Measurements from ENCODE around the gene UNC5C. TPM values are rescaled to one million over a fixed set of nuclear protein-coding genes. Genes with fewer than 3 reads are reported as not detected.

UNC5C gene
- polyA plus RNA-seq, 1 donor from 2014 or later, result not detected

DNA sequence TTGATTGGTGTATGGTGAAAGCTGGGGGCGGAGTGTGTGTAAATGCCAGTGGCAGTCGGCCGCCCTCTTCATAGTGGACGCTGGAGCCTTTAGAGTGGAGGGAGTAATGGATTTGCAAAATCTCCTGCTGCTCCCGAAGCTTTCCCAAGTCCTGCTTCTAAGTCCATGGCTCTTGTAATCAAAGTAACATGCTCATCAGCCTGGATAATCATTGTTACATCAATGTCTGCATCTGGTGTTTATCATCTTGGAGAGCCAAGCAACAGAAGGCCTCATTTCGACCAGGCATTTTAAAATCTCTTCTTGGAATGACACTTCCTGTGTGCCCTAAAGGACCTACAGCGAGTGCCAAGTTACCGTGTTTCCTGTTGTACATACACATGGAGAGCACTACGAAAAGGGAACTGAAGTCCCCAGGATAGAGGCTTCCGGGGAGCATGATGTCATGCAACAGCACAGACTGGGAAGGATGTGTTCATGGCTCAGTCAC is 32.2 kb downstream of the UNC5C start:
- Mint-ChIP-seq H3K4me3 (no peak overlapping the region), H3K27ac (no peak overlapping the region), H3K4me1 (no peaks in the 10 kb centered on the region), H3K36me3 (no peaks in the 10 kb centered on the region), H3K9me3 (peaks cover 0 to 2% (median 1%) of the 10 kb centered on the region in 3 donors), H3K27me3 (no peaks in the 10 kb centered on the region)

DNA sequence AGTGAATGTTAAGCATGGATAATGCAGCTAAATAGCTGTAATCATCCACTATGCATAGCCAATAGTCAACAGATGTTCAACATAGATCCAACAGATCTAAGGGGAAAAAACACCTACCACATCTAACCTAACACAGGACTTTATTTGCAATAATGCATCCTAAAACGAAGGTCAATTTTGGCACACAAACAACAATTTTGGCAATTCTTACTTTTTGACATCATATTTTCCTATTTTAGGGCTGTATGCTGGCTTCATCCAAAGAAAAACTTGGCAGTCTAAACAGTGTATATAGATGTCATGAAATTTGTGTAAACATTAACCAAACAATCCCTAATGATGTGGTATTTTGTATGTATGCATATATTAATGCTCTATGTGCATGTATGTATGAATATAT is 33.2 kb downstream of the UNC5C start:
- no peak overlapping the region for H3K4me3 Mint-ChIP-seq
- H3K27me3 Mint-ChIP-seq, result no peaks in the 10 kb centered on the region
- no peaks in the 10 kb centered on the region for H3K4me1 Mint-ChIP-seq
- H3K9me3 Mint-ChIP-seq, result peaks cover 0 to 2% (median 0%) of the 10 kb centered on the region in 3 donors
- no peak overlapping the region for H3K27ac Mint-ChIP-seq
- H3K36me3 Mint-ChIP-seq, result no peaks in the 10 kb centered on the region

DNA sequence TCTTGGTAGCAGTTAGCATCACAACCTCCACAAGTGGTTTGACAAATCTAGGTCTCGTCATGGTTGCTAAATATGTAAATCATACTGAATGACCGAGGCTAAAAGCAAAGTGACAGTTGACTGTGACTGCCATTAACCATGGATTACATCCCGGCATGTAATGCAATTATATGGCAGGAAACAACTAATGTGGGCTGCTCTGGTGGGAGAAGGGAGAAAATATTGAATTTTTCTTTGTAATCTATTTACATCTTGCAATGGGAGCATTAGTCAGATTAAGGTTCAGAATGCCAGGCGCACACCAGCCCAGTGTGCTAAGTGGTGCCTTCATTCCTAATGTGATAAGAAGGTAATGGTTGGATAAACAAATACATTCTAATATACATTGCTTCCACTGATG is 35.8 kb downstream of the UNC5C start:
- Mint-ChIP-seq H3K36me3 (no peaks in the 10 kb centered on the region), H3K4me1 (no peaks in the 10 kb centered on the region), H3K4me3 (no peak overlapping the region), H3K27ac (no peak overlapping the region), H3K27me3 (no peaks in the 10 kb centered on the region), H3K9me3 (no peaks in the 10 kb centered on the region)

DNA sequence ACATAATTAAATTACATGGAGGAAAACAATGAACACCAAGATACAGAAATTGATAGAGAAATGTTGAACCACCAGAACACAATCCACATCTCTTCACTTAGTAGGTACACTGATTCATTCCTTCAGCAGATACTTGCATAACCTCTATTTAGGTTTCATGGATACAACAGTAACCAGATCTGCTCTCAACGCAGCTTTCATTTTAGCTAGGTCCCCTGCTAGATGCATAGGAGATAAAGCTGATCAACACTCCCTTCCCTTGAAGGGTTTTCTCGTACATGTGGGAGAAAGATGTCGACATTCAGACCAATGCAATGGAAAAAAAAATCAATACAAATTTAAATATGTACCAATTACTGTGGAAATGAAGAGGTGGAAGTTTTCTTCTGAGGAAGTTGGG is 37.3 kb downstream of the UNC5C start:
- H3K9me3 Mint-ChIP-seq, result no peaks in the 10 kb centered on the region
- H3K27ac Mint-ChIP-seq, result no peak overlapping the region
- no peak overlapping the region for H3K4me3 Mint-ChIP-seq
- H3K36me3 Mint-ChIP-seq, result no peaks in the 10 kb centered on the region
- H3K27me3 Mint-ChIP-seq, result no peaks in the 10 kb centered on the region
- H3K4me1 Mint-ChIP-seq, result no peaks in the 10 kb centered on the region

DNA sequence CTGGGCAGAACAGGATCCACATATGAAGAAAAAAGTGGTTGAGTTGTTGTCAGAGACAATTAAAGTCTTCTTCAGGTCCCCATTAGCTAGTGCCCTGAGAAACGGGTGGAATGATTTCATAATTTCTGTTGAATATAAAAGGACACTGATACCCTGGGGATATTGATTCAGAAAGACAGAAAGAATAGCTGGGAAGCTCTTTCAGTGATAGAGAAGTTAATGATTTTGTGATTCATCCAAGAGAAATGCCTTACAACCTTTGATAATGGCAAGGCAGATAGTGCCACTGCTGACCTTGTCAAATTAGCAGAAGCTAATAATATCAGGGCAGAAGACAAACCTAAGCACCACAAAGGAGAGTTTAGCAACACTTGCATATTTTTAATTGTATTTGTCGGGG is 37.9 kb downstream of the UNC5C start:
- Mint-ChIP-seq H3K9me3 (no peaks in the 10 kb centered on the region), H3K27me3 (no peaks in the 10 kb centered on the region), H3K4me1 (no peaks in the 10 kb centered on the region), H3K36me3 (no peaks in the 10 kb centered on the region), H3K27ac (no peak overlapping the region), H3K4me3 (no peak overlapping the region)

DNA sequence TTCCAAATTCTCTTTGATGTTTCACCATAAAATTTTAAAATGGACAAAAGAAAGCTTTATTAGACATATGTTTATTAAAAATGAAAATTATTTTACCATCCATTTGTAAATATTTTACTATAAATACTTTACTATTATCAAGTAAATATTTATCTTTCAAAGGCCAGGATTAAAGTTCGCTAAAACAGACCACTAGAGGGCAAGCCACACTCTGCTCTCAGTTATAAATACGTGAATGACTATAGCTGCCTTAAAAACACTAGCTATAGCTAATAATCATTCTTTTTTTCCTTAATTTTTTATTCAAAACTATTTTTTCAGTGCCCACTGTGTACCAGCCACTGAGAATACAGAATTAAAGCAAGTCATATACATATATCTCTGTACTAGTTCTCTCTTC is 38.6 kb downstream of the UNC5C start:
- Mint-ChIP-seq H3K4me3 (no peak overlapping the region), H3K27ac (no peak overlapping the region), H3K36me3 (no peaks in the 10 kb centered on the region), H3K27me3 (no peaks in the 10 kb centered on the region), H3K9me3 (no peaks in the 10 kb centered on the region), H3K4me1 (no peaks in the 10 kb centered on the region)

DNA sequence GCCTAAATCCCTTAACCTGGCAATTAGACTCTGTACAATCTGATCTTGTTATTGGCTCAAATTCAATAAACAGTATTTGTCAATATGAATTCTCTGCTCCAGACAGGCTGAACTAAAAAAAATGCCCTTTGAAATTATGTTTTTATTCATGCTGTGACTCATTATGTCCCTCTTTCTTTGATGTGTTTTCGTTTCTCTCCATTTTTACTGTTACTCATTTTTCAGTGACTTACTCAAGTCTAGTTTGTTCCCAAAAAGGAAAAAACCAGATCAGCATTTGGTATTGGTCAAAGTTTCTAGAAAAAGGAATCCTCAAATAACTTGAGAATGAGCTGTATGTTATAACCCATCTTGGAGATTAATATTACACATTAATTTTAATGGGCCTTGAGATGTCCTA is 40.4 kb downstream of the UNC5C start:
- Mint-ChIP-seq H3K36me3 (no peaks in the 10 kb centered on the region), H3K9me3 (no peaks in the 10 kb centered on the region), H3K27ac (no peak overlapping the region), H3K27me3 (no peaks in the 10 kb centered on the region), H3K4me3 (no peak overlapping the region), H3K4me1 (no peaks in the 10 kb centered on the region)

DNA sequence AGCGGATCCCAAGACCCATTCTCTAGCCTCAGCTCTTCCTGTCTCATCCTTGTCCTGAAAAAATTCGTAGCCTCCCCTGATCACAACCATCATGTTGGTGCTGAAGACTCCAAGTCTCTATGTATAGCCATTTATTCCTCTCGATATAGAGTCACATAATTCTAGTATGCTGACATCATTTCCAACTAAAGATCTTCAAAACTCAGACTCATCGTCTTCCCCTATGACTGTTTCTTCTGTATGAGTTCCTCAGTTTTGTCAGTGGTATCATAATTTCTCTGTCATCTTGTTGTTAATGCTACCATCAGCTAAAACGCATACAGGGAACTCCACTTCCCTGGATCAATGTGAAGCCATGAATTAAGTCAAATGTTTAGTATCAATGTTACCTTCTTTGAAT is 41.2 kb downstream of the UNC5C start:
- Mint-ChIP-seq H3K9me3 (no peaks in the 10 kb centered on the region), H3K27ac (no peak overlapping the region), H3K27me3 (no peaks in the 10 kb centered on the region), H3K4me1 (no peaks in the 10 kb centered on the region), H3K36me3 (no peaks in the 10 kb centered on the region), H3K4me3 (no peak overlapping the region)

DNA sequence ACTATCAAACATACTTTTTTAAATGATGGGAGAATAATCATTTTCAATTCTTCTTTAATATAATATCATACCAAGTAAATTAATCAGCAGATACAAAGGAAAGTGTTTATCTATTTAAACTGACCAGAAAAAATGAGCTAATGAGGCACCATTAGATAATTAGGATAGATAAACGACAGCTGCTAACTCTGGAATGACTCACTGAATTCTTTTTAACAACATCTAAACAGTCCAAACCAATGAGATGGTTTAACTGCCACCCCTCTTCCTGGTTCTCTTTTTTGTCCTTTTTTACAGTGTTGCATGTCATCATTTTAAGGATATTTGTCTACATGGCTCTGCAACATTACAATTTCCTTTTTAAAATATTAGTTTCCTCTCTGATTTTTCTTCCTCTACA is 41.6 kb downstream of the UNC5C start:
- Mint-ChIP-seq H3K4me1 (no peaks in the 10 kb centered on the region), H3K27ac (no peak overlapping the region), H3K4me3 (no peak overlapping the region), H3K27me3 (no peaks in the 10 kb centered on the region), H3K36me3 (no peaks in the 10 kb centered on the region), H3K9me3 (no peaks in the 10 kb centered on the region)

DNA sequence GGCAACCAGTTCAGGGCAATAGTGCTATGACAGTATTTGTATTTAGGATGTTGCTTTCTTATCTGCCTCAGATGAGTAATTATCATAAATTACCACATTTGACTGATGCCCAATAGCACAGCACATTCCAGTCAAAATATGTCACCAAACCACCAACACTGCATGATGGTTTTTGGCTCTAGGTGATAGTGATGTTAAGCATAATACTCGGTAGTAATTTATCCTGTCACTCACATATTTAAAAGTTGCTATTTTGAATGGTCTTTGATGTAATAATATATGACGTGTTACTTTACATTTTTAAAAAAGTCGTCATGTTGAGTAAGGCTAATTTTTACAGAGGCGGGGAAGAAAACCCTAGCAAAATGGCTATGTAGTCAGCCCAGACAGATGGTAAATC is 42.5 kb downstream of the UNC5C start:
- Mint-ChIP-seq H3K4me3 (no peak overlapping the region), H3K36me3 (no peaks in the 10 kb centered on the region), H3K27me3 (no peaks in the 10 kb centered on the region), H3K4me1 (no peaks in the 10 kb centered on the region), H3K27ac (no peak overlapping the region), H3K9me3 (no peaks in the 10 kb centered on the region)

DNA sequence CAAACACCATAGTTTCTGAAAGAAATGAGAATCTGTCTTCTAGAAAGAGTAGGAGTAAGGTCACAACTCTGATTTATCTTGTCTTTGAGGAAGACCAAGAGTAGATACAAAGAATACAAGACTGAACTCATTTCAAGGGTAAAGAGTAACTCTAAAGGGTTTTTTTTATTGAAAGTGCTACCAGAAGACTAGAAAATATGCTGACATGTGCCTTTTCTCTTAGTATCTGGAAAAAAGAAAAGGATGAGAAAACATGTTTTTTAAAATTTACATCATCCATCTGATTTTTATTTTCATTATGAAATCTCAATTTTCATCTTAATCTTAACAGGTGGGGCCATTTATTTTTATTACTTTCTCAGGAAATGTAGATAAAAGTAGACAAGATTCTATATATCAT is 43.0 kb downstream of the UNC5C start:
- H3K27me3 Mint-ChIP-seq, result no peaks in the 10 kb centered on the region
- H3K36me3 Mint-ChIP-seq, result no peaks in the 10 kb centered on the region
- H3K4me1 Mint-ChIP-seq, result no peaks in the 10 kb centered on the region
- H3K27ac Mint-ChIP-seq, result no peak overlapping the region
- H3K9me3 Mint-ChIP-seq, result no peaks in the 10 kb centered on the region
- no peak overlapping the region for H3K4me3 Mint-ChIP-seq

DNA sequence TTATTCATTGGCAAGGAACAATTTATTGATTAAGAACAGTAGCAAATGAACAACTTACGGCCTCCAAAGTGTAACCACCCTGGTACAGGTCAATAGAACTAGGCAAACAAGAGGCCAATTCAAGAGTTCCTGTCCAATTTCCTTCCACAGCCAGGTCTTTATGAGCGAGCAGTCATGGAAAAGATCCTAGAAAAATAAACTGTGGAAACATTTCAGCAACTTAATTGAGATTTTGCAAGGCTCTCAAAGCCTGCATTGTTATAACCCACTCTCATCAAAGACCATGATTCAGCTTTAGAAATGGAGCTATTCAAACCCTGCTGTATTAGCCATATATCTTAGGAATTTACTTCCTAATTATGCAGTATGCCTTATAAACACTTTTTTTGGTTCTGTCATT is 43.6 kb downstream of the UNC5C start:
- H3K9me3 Mint-ChIP-seq, result no peaks in the 10 kb centered on the region
- no peaks in the 10 kb centered on the region for H3K27me3 Mint-ChIP-seq
- no peaks in the 10 kb centered on the region for H3K36me3 Mint-ChIP-seq
- H3K27ac Mint-ChIP-seq, result no peak overlapping the region
- no peaks in the 10 kb centered on the region for H3K4me1 Mint-ChIP-seq
- H3K4me3 Mint-ChIP-seq, result no peak overlapping the region

DNA sequence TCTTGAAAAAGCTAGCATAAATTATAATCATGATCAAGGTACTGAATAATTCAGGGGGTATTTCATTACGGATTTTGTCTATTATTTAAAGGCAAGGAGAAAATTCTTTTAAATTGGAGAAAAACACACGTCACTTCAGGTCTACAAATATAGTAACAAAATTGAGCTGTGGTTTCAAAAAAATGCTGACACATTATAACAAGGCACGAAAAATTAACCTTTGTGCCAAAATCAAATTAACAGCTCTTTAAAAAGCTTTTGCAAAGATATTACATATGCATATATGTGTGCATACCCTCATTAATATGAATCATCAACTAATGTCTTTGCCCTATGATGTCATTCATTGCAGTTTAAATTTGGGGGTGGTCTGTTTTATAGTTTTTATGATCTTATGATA is 44.3 kb downstream of the UNC5C start:
- H3K9me3 Mint-ChIP-seq, result no peaks in the 10 kb centered on the region
- H3K4me1 Mint-ChIP-seq, result no peaks in the 10 kb centered on the region
- no peaks in the 10 kb centered on the region for H3K36me3 Mint-ChIP-seq
- no peaks in the 10 kb centered on the region for H3K27me3 Mint-ChIP-seq
- H3K27ac Mint-ChIP-seq, result no peak overlapping the region
- H3K4me3 Mint-ChIP-seq, result no peak overlapping the region

DNA sequence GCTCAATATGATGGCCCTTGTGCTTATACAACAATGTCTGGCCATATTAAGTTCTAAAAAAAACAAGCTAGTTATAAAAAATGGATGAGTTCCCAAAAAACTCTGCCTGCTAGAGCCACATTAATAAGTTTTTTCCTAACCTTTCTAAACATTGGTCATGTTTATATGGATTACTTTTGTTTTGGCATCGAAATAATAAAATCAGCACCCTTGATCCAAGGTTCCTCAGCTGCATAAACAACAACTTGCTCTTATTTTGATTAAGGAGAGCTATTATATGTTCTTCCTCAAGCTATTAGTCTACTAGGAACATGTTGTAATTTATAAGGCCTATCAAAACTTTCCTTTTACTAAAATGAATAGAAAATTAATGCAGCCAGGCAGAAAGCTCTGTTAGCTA is 48.4 kb downstream of the UNC5C start:
- H3K9me3 Mint-ChIP-seq, result peaks cover 0 to 1% (median 0%) of the 10 kb centered on the region in 3 donors
- H3K36me3 Mint-ChIP-seq, result no peaks in the 10 kb centered on the region
- no peak overlapping the region for H3K27ac Mint-ChIP-seq
- H3K4me3 Mint-ChIP-seq, result no peak overlapping the region
- H3K4me1 Mint-ChIP-seq, result no peaks in the 10 kb centered on the region
- no peaks in the 10 kb centered on the region for H3K27me3 Mint-ChIP-seq

DNA sequence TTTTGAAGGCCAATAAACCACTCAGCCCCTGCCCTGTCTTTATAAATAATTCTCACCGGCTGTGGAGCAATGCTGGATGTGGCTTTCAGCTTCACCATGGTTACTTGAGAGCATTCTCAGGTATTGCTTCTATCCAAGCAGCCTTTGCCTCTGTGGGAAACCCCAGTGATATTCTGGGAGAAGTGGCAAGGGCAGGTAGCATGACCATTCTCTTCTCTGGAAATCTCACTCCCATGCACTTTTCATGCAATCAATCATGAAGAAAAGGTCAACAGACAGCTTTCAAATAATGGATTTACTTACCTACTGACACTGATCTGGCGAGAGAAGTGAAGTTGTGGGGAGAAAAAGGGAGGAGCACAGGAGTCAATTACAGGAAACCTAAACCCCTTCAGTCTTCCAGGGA is 49.5 kb downstream of the UNC5C start:
- Mint-ChIP-seq H3K4me1 (no peaks in the 10 kb centered on the region), H3K36me3 (no peaks in the 10 kb centered on the region), H3K9me3 (peaks cover 0 to 1% (median 0%) of the 10 kb centered on the region in 3 donors), H3K4me3 (no peak overlapping the region), H3K27me3 (no peaks in the 10 kb centered on the region), H3K27ac (no peak overlapping the region)

DNA sequence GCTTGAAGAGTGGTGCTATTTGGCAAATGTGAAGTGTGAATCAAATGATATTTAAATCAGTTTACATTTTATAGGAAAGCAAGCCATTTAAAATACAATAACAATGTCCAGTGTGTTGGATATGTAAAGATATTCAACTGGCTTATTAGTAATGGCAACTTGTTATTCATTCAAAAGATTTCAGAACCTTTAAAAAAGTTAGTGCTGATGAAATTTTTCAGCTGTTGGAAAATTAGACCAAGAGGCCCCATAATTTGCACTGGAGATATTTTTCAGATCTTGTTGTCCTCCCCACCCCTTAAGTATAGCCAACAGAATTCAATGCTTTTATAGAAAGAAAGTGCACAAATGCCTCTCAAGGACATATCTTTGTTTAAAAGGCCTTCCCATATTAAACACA is 54.6 kb downstream of the UNC5C start:
- H3K4me1 Mint-ChIP-seq, result no peaks in the 10 kb centered on the region
- no peak overlapping the region for H3K27ac Mint-ChIP-seq
- no peak overlapping the region for H3K4me3 Mint-ChIP-seq
- no peaks in the 10 kb centered on the region for H3K27me3 Mint-ChIP-seq
- peaks cover 0 to 7% (median 1%) of the 10 kb centered on the region in 3 donors for H3K9me3 Mint-ChIP-seq
- no peaks in the 10 kb centered on the region for H3K36me3 Mint-ChIP-seq

DNA sequence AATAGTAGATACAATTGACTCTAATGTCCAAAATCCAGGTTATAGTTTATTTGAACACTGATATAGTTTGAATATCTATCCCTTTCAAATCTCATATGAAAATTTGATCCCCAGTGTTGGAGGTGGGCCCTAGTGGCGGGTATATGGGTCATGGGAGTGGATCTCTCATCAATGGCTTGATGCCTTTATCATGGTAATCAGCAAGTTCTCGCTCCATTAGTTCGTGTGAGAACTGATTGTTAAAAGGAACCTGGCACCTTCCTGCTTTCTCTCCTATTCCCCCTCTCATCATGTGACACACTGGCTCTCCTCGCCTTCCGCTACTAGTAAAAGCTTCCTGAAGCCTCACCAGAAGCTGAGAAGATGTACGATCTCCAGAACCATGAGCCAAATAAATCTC is 70.1 kb downstream of the UNC5C start:
- H3K27me3 Mint-ChIP-seq, result no peaks in the 10 kb centered on the region
- H3K27ac Mint-ChIP-seq, result no peak overlapping the region
- H3K4me1 Mint-ChIP-seq, result no peaks in the 10 kb centered on the region
- H3K4me3 Mint-ChIP-seq, result no peak overlapping the region
- peaks cover 0 to 3% (median 0%) of the 10 kb centered on the region in 3 donors for H3K9me3 Mint-ChIP-seq
- no peaks in the 10 kb centered on the region for H3K36me3 Mint-ChIP-seq
